ENCODE data around the gene GATA1. TPM values are rescaled to one million over a fixed set of nuclear protein-coding genes. Genes with fewer than 3 reads are reported as not detected.

The GATA1 gene
- total RNA-seq, 2 donors from 2014 or later = 0.77 TPM; not detected in 1

DNA sequence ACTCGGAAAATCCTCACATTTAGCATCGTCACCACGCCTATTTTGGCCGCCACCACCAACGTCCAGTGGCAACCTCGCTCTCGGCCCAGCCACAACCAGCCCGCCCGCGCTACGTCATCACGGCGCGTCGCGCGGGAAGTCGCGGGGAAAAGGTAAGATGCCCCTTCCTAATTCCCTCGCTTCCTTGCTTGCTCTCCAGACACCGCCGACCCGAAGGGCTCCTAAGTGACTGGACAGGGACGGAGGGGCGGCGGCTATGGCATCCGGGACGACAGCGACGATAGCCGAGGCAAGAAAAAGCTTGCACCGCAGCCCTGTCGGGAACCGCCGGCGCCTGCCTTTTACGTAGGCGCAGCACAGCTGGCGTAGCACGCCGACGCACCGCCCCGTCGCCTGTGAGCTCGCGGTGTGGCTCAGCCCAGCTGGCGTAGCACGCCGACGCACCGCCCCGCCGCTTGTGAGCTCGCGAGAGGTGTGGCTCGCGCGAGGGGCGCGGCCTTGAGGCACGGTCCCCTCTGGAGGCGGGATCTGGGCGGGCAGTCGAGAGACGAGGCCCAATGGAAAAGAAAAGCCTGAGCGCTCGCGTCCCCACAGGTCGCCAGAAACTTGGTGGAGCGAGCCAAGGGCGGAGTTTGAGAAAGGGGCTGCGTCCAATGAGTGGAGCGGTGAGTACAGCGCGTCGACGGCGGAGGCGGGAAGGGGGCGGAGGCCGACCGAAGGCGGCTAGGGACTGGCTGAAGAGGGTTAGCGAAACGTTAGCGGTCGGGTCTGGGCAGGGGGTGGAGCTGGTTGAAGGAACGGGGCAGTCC lies 15.1 kb downstream of the GATA1 start, which contains the start of gene HDAC6:
Gene HDAC6 (plus strand): TSS at position 788 of the 809 bp plus-strand sequence. CDS start 626 bp downstream, outside the sequence.
- DNase-seq = peak; percentile 94
- TF ChIP-seq, protein P1, sequence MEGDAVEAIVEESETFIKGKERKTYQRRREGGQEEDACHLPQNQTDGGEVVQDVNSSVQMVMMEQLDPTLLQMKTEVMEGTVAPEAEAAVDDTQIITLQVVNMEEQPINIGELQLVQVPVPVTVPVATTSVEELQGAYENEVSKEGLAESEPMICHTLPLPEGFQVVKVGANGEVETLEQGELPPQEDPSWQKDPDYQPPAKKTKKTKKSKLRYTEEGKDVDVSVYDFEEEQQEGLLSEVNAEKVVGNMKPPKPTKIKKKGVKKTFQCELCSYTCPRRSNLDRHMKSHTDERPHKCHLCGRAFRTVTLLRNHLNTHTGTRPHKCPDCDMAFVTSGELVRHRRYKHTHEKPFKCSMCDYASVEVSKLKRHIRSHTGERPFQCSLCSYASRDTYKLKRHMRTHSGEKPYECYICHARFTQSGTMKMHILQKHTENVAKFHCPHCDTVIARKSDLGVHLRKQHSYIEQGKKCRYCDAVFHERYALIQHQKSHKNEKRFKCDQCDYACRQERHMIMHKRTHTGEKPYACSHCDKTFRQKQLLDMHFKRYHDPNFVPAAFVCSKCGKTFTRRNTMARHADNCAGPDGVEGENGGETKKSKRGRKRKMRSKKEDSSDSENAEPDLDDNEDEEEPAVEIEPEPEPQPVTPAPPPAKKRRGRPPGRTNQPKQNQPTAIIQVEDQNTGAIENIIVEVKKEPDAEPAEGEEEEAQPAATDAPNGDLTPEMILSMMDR (IDR thresholded peaks at IDR 0.05) = no peak
- H3K9me3 ChIP-seq = no peaks in the 10 kb centered on the region
- no peaks in the 10 kb centered on the region for H3K36me3 ChIP-seq
- no peaks in the 10 kb centered on the region for H3K4me1 ChIP-seq
- peak within 1 kb of the TSS; percentile 75 to 87 for H3K9ac ChIP-seq (ENCODE audit: low read depth in 2 of 2, low read length in 2 of 2)
- H3K27me3 ChIP-seq = no peaks in the 10 kb centered on the region
- intact Hi-C loops (cut with DNase I) = no loop called here
- H3K4me3 ChIP-seq = peak within 1 kb of the TSS; percentile 36
- H3K27ac ChIP-seq = peak within 1 kb of the TSS; percentile 88

DNA sequence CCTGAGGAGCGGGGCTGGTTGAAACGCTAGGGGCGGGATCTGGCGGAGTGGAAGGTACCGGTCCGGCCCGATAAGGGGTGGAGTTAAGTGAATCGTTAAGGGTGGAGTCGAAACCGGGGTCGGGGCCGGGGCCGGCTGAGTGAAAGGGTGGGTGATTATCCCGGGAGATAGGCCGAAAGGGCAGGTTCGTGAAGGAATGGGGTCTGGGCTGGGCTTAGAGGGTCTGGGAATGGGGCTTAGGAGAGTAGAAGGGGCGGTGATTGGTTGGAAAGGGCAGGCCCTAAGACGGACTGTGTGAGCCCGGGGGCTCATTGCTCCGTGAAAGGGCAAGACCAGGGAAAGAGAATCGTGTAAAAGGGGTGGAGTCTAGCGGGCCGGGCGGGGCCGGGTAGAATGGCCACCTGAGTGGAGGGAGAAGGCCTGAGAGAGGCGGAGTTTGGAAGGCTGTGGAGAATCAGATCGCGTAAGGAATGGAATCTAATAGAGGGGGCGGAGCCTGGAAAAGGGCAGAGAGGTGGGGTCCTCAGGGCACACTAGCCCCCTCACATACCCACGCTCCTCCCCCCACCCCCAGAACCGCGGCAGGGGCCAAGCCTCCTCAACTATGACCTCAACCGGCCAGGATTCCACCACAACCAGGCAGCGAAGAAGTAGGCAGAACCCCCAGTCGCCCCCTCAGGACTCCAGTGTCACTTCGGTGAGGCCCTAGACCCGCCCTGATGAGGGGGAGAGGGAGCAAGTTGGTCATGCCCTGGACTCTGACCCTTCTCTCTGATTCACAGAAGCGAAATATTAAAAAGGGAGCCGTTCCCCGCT lies 15.9 kb downstream of the GATA1 start:
- Histone ChIP-seq H3K4me3 (peak overlapping the region; percentile 36), H3K36me3 (no peaks in the 10 kb centered on the region), H3K9ac (ENCODE audit: low read depth in 2 of 2, low read length in 2 of 2) (peak overlapping the region; percentile 75 to 87), H3K9me3 (no peaks in the 10 kb centered on the region), H3K4me1 (no peaks in the 10 kb centered on the region), H3K27ac (peak overlapping the region; percentile 88), H3K27me3 (no peaks in the 10 kb centered on the region)
- intact Hi-C loops (cut with DNase I) = no loop called here
- peak; percentile 89 for DNase-seq
- TF ChIP-seq, protein P1 (IDR thresholded peaks at IDR 0.05) = no peak

DNA sequence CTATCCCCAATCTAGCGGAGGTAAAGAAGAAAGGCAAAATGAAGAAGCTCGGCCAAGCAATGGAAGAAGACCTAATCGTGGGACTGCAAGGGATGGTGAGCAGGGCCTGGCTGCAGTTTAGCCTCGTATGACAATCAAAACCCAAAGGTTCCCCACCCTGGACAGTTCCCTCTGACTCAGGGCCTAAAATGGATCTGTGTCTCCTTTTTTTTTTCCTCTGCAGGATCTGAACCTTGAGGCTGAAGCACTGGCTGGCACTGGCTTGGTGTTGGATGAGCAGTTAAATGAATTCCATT lies 16.5 kb downstream of the GATA1 start:
- Histone ChIP-seq H3K27ac (peak overlapping the region; percentile 88), H3K9ac (ENCODE audit: low read depth in 2 of 2, low read length in 2 of 2) (peak overlapping the region; percentile 68 to 75), H3K4me3 (peak overlapping the region; percentile 36), H3K36me3 (no peaks in the 10 kb centered on the region), H3K9me3 (no peaks in the 10 kb centered on the region), H3K27me3 (no peaks in the 10 kb centered on the region), H3K4me1 (no peaks in the 10 kb centered on the region)
- TF ChIP-seq, protein P1 (IDR thresholded peaks at IDR 0.05) = no peak
- DNase-seq = no peak
- intact Hi-C loops (cut with DNase I) = no loop called here

DNA sequence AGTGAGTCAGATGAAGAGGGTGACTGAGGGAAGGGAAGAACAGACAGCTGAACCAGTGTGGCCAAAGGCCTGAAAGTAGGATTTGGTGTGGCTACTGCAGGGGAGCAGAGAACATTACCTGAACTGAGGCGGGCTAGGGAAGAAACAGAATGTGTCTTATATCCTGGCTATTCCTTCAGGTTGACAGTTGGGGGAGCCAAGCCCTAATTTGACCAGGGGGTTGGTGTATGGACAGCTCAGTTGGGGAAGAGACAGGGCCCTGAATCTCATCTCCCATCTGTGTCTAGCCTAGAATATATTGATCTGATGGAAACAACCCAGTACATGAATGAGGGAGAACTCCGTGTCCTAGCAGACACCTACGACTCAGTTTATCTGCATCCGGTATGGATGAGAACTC lies 19.7 kb downstream of the GATA1 start:
- no peaks in the 10 kb centered on the region for H3K4me1 ChIP-seq
- H3K9me3 ChIP-seq = no peaks in the 10 kb centered on the region
- H3K36me3 ChIP-seq = no peaks in the 10 kb centered on the region
- intact Hi-C loops (cut with DNase I) = no loop called here
- no peak overlapping the region for H3K4me3 ChIP-seq
- TF ChIP-seq, protein P1 (IDR thresholded peaks at IDR 0.05) = no peak
- DNase-seq = no peak
- no peaks in the 10 kb centered on the region for H3K27me3 ChIP-seq
- no peak overlapping the region for H3K27ac ChIP-seq
- no peak overlapping the region for H3K9ac ChIP-seq (ENCODE audit: low read depth in 2 of 2, low read length in 2 of 2)

DNA sequence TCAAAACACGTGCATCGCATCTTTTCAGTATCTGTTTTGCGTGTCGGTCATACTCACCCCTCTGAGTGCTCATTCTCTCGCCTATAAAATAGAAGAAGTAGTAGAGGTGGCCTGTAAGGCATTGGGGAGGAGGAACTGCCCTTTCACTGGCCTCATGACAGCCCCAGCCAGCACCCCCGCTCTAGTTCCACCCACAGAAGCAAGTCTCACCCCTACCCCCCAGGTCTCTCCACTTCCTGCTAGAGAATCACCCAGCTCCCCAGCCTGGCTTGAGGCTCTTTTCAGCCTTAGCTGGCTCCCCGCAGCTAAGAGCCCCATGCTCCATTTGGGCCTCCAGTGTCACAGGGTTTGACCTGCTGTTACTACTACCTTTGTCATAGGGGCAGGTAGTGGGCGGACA lies 27.3 kb downstream of the GATA1 start:
- H3K9me3 ChIP-seq = no peaks in the 10 kb centered on the region
- TF ChIP-seq, protein P1 (IDR thresholded peaks at IDR 0.05) = no peak
- DNase-seq = no peak
- H3K36me3 ChIP-seq = no peaks in the 10 kb centered on the region
- no peak overlapping the region for H3K4me3 ChIP-seq
- no peak overlapping the region for H3K27ac ChIP-seq
- intact Hi-C loops (cut with DNase I) = no loop called here
- no peaks in the 10 kb centered on the region for H3K27me3 ChIP-seq
- no peaks in the 10 kb centered on the region for H3K4me1 ChIP-seq
- no peak overlapping the region for H3K9ac ChIP-seq (ENCODE audit: low read depth in 2 of 2, low read length in 2 of 2)
